Lower leg skin (tissue), 4 donors: Measurements from ENCODE around the gene PIGQ. TPM values are rescaled to one million over a fixed set of nuclear protein-coding genes. Genes with fewer than 3 reads are reported as not detected.

ENCODE experiments used
- DNase-seq, 2 donors: peaks; one replicate each; pipeline ENCODE4 v3.0.0-alpha.2; 2019; ENCODE audit warnings: low spot score in 2 of 2
- H3K4me3 ChIP-seq: fragments of 200-600 bp; sonication (generic); 2 replicates; pipeline ENCODE4 v1.5.1; 2017; ENCODE audit warnings: mild to moderate bottlenecking, low read depth; ENCODE audit not compliant: poor library complexity, severe bottlenecking
- POLR2A ChIP-seq, 2 donors: fragments of 450-650 bp; IDR thresholded peaks; one replicate each; pipeline ENCODE4 v1.6.1; 2016 to 2017; ENCODE audit warnings: antibody characterized with exemption in 2 of 2, mild to moderate bottlenecking in 1 of 2, moderate library complexity in 1 of 2
- WGBS, 2 donors: methylation state at CpG; one replicate each; pipeline ENCODE4 v1.1.5; 2018; 5-methylcytosine and 5-hydroxymethylcytosine counted together
- intact Hi-C: fragments of 100-400 bp; cut with DNase I; formaldehyde crosslinking; loops from one replicate; pipeline ENCODE4 v1.15.0; 2023; ENCODE audit warnings: low total_unique reads
- total RNA-seq, 4 donors: library from RNA; depleted of rRNA; stranded (reverse); fragments of >200 nt; gene quantifications; one replicate each; pipeline ENCODE4 v1.1.0, GENCODE V29; 2016
- TF ChIP-seq, protein P1 (sequence below), 3 donors: fragments of 450-650 bp; IDR thresholded peaks; one replicate each; pipeline ENCODE4 v1.5.1; 2016; ENCODE audit warnings: antibody characterized with exemption in 3 of 3, mild to moderate bottlenecking in 3 of 3, moderate library complexity in 2 of 3

The PIGQ gene
- total RNA-seq, 4 donors from 2014 or later, result 33.2 to 46.1 (median 43.5) TPM

DNA sequence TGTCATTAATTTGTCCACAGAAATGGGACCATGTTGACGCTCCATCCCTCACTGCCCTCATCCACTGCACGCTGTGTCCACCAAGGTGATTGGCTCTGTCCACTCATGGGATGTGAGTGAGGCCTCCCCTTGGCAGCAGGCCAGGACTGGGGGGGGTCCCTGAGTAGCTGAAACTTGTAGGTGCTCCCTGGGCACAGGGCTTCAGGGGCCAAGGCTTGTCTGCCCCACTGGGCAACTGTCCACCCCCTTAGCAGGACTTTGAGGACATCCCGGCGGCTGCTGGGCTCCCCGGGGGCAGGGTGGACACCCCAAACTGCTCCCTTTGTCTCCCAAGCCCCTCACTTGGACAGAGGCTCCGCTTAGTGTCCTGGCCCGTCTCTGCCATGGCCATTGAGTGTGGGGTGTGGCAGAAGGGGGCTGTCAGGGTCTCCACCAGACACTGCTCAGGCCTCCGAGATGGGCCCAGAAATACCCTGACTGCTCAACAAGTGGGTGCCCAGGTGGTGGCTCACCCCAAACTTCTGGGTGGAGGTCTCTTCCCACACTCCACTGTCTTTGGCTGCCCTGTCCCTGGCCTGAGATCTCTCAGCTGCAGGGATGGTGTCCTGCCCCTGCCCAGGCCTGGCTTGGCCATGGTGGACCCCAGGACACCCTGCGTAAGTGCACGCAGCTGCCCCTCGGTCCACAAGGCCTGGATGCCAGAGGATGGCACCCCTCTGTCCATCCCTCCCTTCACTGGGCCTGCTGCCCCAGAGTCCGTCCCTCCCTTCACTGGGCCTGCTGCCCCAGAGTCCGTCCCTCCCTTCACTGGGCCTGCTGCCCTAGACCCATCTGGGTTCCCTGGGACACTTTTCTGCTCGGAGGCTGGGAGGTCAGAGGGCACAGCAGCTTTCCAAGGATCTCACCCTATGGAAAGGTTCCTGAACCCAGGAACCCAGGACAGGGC lies 17.1 kb downstream of the PIGQ start:
- no peak for DNase-seq
- WGBS, 2 donors, result 67 to 73% methylated on average over 11 to 14 of the region's 14 CpGs
- intact Hi-C loops, result no loop called here
- no peak overlapping the region for H3K4me3 ChIP-seq
- no peak for TF ChIP-seq POLR2A (IDR thresholded peaks at IDR 0.05)
- TF ChIP-seq, protein P1, sequence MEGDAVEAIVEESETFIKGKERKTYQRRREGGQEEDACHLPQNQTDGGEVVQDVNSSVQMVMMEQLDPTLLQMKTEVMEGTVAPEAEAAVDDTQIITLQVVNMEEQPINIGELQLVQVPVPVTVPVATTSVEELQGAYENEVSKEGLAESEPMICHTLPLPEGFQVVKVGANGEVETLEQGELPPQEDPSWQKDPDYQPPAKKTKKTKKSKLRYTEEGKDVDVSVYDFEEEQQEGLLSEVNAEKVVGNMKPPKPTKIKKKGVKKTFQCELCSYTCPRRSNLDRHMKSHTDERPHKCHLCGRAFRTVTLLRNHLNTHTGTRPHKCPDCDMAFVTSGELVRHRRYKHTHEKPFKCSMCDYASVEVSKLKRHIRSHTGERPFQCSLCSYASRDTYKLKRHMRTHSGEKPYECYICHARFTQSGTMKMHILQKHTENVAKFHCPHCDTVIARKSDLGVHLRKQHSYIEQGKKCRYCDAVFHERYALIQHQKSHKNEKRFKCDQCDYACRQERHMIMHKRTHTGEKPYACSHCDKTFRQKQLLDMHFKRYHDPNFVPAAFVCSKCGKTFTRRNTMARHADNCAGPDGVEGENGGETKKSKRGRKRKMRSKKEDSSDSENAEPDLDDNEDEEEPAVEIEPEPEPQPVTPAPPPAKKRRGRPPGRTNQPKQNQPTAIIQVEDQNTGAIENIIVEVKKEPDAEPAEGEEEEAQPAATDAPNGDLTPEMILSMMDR (IDR thresholded peaks at IDR 0.05), result no peak

DNA sequence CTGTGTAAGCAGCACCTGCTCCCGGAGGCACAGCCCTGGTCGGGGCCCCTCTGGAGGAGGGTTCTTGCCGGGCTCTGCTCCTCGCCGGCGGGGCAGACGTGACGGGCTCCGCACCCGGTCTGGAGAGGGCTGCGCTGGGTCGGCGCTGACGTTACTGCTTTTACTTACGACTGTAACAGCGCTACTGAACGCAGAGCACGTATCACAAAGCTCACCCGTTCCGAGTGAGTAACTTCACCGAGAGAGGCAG lies 18.8 kb downstream of the PIGQ start:
- H3K4me3 ChIP-seq, result peak overlapping the region; percentile 67
- DNase-seq, result no peak
- intact Hi-C loops, result no loop called here
- TF ChIP-seq, protein P1 (IDR thresholded peaks at IDR 0.05), result no peak
- TF ChIP-seq POLR2A (IDR thresholded peaks at IDR 0.05), result no peak
- WGBS, 2 donors, result 2% methylated on average over 9 to 13 of the region's 21 CpGs

DNA sequence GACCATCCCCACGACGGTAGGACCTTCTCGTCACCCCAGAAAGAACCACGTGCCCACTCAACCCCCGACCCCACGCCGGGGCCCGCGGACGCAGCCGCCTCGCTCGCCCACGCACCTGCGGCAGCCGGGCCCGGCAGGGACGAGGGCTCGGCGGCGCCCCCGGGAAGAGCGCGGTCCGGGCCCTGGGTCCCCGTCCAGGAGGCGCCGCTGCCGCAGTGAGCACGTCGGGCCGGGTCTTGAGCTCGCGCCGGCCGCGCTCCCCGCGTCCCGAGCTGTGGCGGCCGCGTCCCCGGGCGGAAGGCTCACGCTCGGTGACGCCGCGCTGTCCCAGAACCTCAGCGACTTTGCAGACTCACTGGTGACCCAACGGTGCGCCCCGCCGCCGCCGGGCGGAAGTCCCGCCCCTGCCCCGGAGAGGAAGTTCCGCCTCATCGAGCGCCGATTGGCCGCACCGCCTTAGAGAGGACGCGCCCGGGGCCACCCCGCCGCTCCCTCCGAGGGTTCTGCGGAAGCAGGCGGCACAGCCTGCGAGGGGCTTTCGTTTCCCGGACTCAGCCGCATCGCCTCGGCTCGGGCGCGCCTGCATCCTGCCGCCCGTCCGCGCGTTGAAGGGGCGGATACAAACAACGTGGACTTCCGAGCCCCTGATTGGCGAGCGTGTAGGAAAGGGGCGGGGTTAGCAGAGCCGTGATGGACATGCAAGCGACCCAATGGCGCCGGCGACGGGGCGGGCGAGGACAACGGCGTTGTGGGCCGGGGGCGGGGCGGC lies 19.3 kb downstream of the PIGQ start:
- no peak for TF ChIP-seq POLR2A (IDR thresholded peaks at IDR 0.05)
- TF ChIP-seq, protein P1 (IDR thresholded peaks at IDR 0.05), result no peak
- intact Hi-C loops, result no loop called here
- WGBS, 2 donors, result 1 to 3% methylated on average over 27 to 43 of the region's 107 CpGs
- DNase-seq, result peak; percentile 97 to 100
- peak overlapping the region; percentile 67 for H3K4me3 ChIP-seq

DNA sequence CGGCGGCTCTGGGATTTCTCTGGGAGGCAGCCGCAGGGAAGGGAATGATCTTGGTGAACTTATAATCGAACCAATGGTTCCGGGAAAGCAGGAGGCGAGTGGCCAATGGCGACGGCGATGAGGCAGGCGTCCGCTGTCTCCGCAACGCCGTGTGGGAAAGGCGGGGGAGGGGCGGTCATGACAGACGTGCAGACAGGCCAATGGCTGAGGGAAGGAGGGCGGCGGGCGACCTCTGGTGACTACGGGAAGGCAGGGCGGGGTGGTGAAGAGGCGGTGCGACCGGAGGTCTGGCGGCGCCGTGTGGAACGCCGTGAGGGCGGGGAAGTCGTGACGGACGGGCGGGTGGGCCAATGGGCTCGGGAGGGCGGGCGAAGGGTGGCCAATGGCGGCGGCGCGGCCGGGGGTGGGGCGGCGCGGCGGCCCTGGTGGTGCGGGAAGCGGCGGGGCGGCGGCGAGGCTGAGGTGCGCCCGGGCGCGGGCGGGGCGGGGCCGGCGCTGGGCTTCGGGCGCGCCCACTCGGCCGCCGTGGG lies 20.0 kb downstream of the PIGQ start, which contains the start of gene RAB40C:
RAB40C (plus strand) TSS at position 409 of the 530 bp plus-strand sequence. CDS start 226 bp downstream, outside the sequence.
- peak within 1 kb of the TSS; percentile 80 for H3K4me3 ChIP-seq
- peak; percentile 98 to 100 for DNase-seq
- intact Hi-C loops, result no loop called here
- 1% methylated on average over 20 to 50 of the region's 67 CpGs for WGBS, 2 donors
- TF ChIP-seq, protein P1 (IDR thresholded peaks at IDR 0.05), result no peak
- no peak for TF ChIP-seq POLR2A (IDR thresholded peaks at IDR 0.05)

DNA sequence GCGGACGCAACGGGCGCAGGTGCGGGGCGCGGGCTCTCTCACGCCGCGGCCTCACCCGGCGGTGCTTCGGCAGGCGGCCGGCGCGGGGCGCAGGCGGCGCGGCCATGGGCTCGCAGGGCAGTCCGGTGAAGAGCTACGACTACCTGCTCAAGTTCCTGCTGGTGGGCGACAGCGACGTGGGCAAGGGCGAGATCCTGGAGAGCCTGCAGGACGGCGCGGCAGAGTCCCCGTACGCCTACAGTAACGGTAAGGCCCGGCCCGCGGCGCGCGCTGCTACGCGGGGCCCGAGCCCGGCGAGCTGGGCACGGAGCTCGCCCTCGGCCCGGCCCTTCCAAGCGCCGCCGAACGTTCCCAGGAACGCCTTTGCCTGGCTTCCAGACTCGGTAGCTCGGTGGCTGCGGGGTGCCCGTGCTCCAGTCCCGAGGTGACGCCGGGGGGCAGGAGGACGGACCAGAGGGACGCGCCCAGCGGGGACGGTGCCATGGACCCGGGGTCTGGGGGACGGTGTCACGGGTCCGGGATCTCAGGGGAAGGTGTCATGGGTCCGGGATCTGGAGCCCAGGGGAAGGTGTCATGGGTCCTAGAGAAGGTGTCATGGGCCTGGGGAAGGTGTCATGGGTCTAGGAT lies 20.5 kb downstream of the PIGQ start:
- intact Hi-C loops, result no loop called here
- 0 to 1% methylated on average over 7 to 66 of the region's 71 CpGs for WGBS, 2 donors
- peak in 1 of 2 donors; percentile 92 for DNase-seq
- no peak for TF ChIP-seq POLR2A (IDR thresholded peaks at IDR 0.05)
- TF ChIP-seq, protein P1 (IDR thresholded peaks at IDR 0.05), result no peak
- H3K4me3 ChIP-seq, result peak overlapping the region; percentile 80
